Neuronal stem cell (in vitro differentiated cells): ENCODE measurements around the gene BAG3.

ENCODE experiments used
- DNase-seq: peaks from one replicate; pipeline ENCODE4 v3.0.0-alpha.2; 2013; ENCODE audit warnings: low spot score
- H2AFZ ChIP-seq: one replicate; pipeline ENCODE4 v1.6.1; 2013; ENCODE audit warnings: mild to moderate bottlenecking, low read length, inconsistent platforms
- H2AK5ac ChIP-seq: 2 replicates; pipeline ENCODE4 v1.6.1; 2013; ENCODE audit warnings: low read depth, mild to moderate bottlenecking, inconsistent platforms, low read length, moderate library complexity, mixed read lengths
- H2BK120ac ChIP-seq: 2 replicates; pipeline ENCODE4 v1.6.1; 2013; ENCODE audit warnings: low read depth, mild to moderate bottlenecking, inconsistent platforms, low read length, moderate library complexity, mixed read lengths
- H2BK12ac ChIP-seq: one replicate; pipeline ENCODE4 v1.6.1; 2013; ENCODE audit warnings: low read length, inconsistent platforms
- H2BK15ac ChIP-seq: 2 replicates; pipeline ENCODE4 v1.6.1; 2013; ENCODE audit warnings: mild to moderate bottlenecking, low read length, inconsistent platforms, mixed read lengths
- H2BK5ac ChIP-seq: one replicate; pipeline ENCODE4 v1.6.1; 2013; ENCODE audit warnings: inconsistent platforms, mild to moderate bottlenecking, low read length, moderate library complexity
- H3K14ac ChIP-seq: one replicate; pipeline ENCODE4 v1.6.1; 2013; ENCODE audit warnings: low read length, inconsistent platforms
- H3K18ac ChIP-seq: 2 replicates; pipeline ENCODE4 v1.6.1; 2013; ENCODE audit warnings: low read length, inconsistent platforms
- H3K23ac ChIP-seq: 2 replicates; pipeline ENCODE4 v1.6.1; 2013; ENCODE audit warnings: low read depth, mild to moderate bottlenecking, mixed read lengths, low read length, inconsistent platforms; ENCODE audit not compliant: poor library complexity
- H3K27ac ChIP-seq: replicated peaks from 3 replicates; pipeline ENCODE4 v1.5.1; 2013; ENCODE audit warnings: low read length, inconsistent platforms
- H3K27me3 ChIP-seq, 3 experiments: 2 replicates each; pipeline ENCODE4 v1.6.1; 2013; ENCODE audit warnings: low read length in 3 of 3, mild to moderate bottlenecking in 2 of 3, inconsistent platforms in 1 of 3, low read depth in 1 of 3, mixed read lengths in 1 of 3, moderate library complexity in 1 of 3; ENCODE audit not compliant: control insufficient read depth in 3 of 3, insufficient read depth in 3 of 3
- H3K36me3 ChIP-seq, 2 donors: replicated peaks in 1 of 2; 2 replicates each; pipeline ENCODE4 v1.6.1; 2013; ENCODE audit warnings: low read length in 2 of 2; ENCODE audit not compliant: control insufficient read depth in 2 of 2, insufficient read depth in 2 of 2
- H3K4ac ChIP-seq: 2 replicates; pipeline ENCODE4 v1.6.1; 2013; ENCODE audit warnings: inconsistent platforms, mild to moderate bottlenecking, low read length, moderate library complexity
- H3K4me1 ChIP-seq, 2 donors: 1 replicate in 1 of 2; 2 replicates in 1 of 2; pipeline ENCODE4 v1.6.1; 2013; ENCODE audit warnings: low read length in 2 of 2, low read depth in 1 of 2; ENCODE audit not compliant: control insufficient read depth in 2 of 2, insufficient read depth in 1 of 2
- H3K4me2 ChIP-seq: one replicate; pipeline ENCODE4 v1.6.1; 2013; ENCODE audit warnings: mild to moderate bottlenecking, low read length, inconsistent platforms; ENCODE audit not compliant: insufficient read depth, poor library complexity, severe bottlenecking
- H3K4me3 ChIP-seq, 2 donors: 2 replicates each; pipeline ENCODE4 v1.5.1; 2013; ENCODE audit warnings: low read length in 2 of 2, mild to moderate bottlenecking in 2 of 2, inconsistent platforms in 1 of 2, moderate library complexity in 1 of 2
- H3K79me1 ChIP-seq: one replicate; pipeline ENCODE4 v1.6.1; 2013; ENCODE audit warnings: low read depth, mild to moderate bottlenecking, inconsistent platforms, low read length, moderate library complexity
- H3K9ac ChIP-seq: one replicate; pipeline ENCODE4 v1.6.1; 2013; ENCODE audit warnings: mild to moderate bottlenecking, low read depth, low read length, inconsistent platforms; ENCODE audit not compliant: poor library complexity
- H3K9me3 ChIP-seq, 2 donors: replicated peaks in 1 of 2; 2 replicates each; pipeline versions ENCODE3 to v1.6.1; 2013; ENCODE audit warnings: low read length in 2 of 2, mild to moderate bottlenecking in 2 of 2, inconsistent platforms in 1 of 2, low read depth in 1 of 2, mixed read lengths in 1 of 2, moderate library complexity in 1 of 2; ENCODE audit not compliant: control insufficient read depth in 2 of 2, insufficient read depth in 1 of 2
- H4K8ac ChIP-seq: one replicate; pipeline ENCODE4 v1.6.1; 2013; ENCODE audit warnings: low read depth, mild to moderate bottlenecking, inconsistent platforms, low read length, moderate library complexity
- H4K91ac ChIP-seq: one replicate; pipeline ENCODE4 v1.6.1; 2013; ENCODE audit warnings: low read length, low read depth, mild to moderate bottlenecking, inconsistent platforms; ENCODE audit not compliant: poor library complexity
- WGBS, 2 donors: extraction: QIAGEN DNeasy Blood & Tissue Kit; methylation state at CpG; one replicate each; pipeline ENCODE4 v1.1.7; 2013; ENCODE audit warnings: missing lambda C conversion rate in 2 of 2, mixed read lengths in 1 of 2; ENCODE audit not compliant: insufficient read length in 2 of 2, insufficient replicate concordance in 1 of 2; ENCODE audit errors: extremely low coverage in 2 of 2; 5-methylcytosine and 5-hydroxymethylcytosine counted together

BAG3 gene

GRCh38 chr10:119726676-119727261 is 75.6 kb downstream of the BAG3 start:
- Histone ChIP-seq H3K9me3 (peaks cover 0 to 2% of the 10 kb centered on the region in 2 donors), H3K27ac (peak overlapping the region; percentile 95)

More at GRCh38 chr10:119726676-119727261, 75.6 kb downstream of the BAG3 start:
- Histone ChIP-seq H3K4ac (no peak overlapping the region), H3K27me3 (no peaks in the 10 kb centered on the region), H3K18ac (peak overlapping the region; percentile 99), H3K4me1 (peaks cover 14 to 18% of the 10 kb centered on the region in 2 donors), H2AK5ac (peak overlapping the region; percentile 81), H2BK12ac (no peak overlapping the region), H2BK15ac (no peak overlapping the region), H3K14ac (no peak overlapping the region), H2BK120ac (no peak overlapping the region), H3K4me3 (peak overlapping the region; percentile 69 to 98), H2AFZ (peak overlapping the region; percentile 98), H3K4me2 (peak overlapping the region; percentile 89), H4K8ac (no peak overlapping the region), H2BK5ac (peak overlapping the region; percentile 94), H3K36me3 (peaks cover 0 to 10% of the 10 kb centered on the region in 2 donors), H3K79me1 (no peaks in the 10 kb centered on the region), H4K91ac (no peak overlapping the region), H3K9ac (peak overlapping the region; percentile 86), H3K23ac (peak overlapping the region; percentile 93)
- no CpG with 5 or more reads among the region's 14 CpGs for WGBS, 2 donors
- no peak for DNase-seq
